ENCODE data around the gene STAG2. TPM values are rescaled to one million over a fixed set of nuclear protein-coding genes. Genes with fewer than 3 reads are reported as not detected.

Gene STAG2
- total RNA-seq, 1 donor from 2014 or later = 57.6 TPM

DNA sequence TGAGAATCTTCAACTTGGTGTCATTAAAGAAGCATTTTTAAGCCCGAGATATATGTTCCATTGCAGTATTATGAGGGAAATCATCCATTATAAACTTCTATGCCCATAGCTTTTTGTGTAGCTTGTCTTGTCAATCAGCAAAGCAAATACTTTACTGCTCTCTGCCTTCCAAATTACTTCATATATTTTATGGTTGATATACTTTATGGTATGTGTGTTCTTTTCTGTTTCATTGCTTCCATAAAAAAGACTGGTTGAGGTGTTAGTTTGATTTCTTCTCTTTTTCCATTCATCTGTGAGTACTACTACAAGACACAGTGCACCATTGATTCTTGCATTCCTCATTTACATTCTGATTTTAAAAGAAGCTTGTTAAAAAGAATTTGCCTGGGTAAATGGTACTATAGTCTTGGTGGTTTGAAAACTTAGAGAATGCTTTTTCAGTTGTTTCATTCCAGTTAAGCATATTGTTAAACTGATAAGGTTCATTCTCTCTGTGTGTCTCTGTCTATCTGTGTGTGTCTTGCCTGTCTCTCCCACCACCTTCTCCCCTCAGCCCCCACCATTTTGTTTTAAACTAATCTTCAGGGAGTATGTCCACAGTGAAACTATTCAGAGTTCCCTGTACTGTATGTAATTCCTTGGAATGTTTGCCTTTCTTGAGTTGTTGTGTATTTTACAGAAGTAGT, 27.1 kb downstream of the STAG2 start:
- no peaks in the 10 kb centered on the region for H3K9me3 Mint-ChIP-seq (ENCODE audit: unreplicated experiment)

DNA sequence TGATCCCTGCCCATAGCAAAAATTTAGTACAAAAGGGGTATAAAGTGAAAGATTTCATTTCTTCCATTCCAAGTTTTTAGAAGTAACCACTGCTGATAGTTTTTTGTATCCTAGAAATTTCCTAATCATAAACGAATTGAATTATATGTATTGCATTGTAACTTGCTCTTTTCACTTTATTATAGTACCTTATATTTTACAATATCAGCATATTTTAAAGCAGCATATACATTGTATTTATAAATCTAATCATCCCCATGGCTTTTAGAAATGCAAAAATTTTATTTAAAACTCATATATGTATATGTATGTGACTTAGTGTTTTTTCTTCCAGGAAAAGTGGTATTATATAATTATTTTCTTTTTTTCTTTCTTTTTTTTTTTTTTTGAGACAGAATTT, 27.7 kb downstream of the STAG2 start:
- H3K4me1 Mint-ChIP-seq (ENCODE audit: unreplicated experiment) = peaks cover 2% of the 10 kb centered on the region
- DNase-seq (ENCODE audit: low spot score) = no peak
- H3K4me3 Mint-ChIP-seq (ENCODE audit: unreplicated experiment) = no peak overlapping the region
- H3K36me3 Mint-ChIP-seq (ENCODE audit: low read depth, unreplicated experiment) = no peaks in the 10 kb centered on the region
- H3K27me3 Mint-ChIP-seq (ENCODE audit: unreplicated experiment) = peaks cover 2% of the 10 kb centered on the region
- no peak for TF ChIP-seq CTCF (IDR thresholded peaks at IDR 0.05; ENCODE audit: unreplicated experiment)
- H3K27ac Mint-ChIP-seq (ENCODE audit: unreplicated experiment) = no peak overlapping the region
- H3K9me3 Mint-ChIP-seq (ENCODE audit: unreplicated experiment) = no peaks in the 10 kb centered on the region

More for the DNA sequence above, 27.1 kb downstream of the STAG2 start:
- no peaks in the 10 kb centered on the region for H3K36me3 Mint-ChIP-seq (ENCODE audit: low read depth, unreplicated experiment)
- no peak for DNase-seq (ENCODE audit: low spot score)
- H3K27ac Mint-ChIP-seq (ENCODE audit: unreplicated experiment) = no peak overlapping the region
- TF ChIP-seq CTCF (IDR thresholded peaks at IDR 0.05; ENCODE audit: unreplicated experiment) = no peak
- no peak overlapping the region for H3K4me3 Mint-ChIP-seq (ENCODE audit: unreplicated experiment)
- peaks cover 2% of the 10 kb centered on the region for H3K4me1 Mint-ChIP-seq (ENCODE audit: unreplicated experiment)
- peaks cover 2% of the 10 kb centered on the region for H3K27me3 Mint-ChIP-seq (ENCODE audit: unreplicated experiment)

DNA sequence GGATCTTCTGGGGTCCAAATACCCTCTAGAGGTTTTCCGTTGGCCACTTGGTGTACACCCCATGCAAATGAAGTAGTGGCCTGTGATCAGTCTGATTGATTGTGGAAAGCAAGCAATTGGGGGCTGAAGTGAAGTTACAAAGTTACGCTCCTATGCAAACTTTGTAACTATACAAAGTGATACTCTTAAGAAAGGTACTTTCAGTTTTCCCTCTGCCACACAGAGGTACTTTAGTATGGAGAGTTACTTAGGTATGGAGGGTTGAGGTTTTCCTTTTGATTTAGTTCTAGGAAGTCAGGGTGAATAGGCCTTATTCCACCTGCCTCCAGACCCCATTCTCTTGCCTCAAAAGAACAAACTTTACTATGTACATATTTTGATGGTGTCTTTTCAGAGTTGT, 28.7 kb downstream of the STAG2 start:
- H3K36me3 Mint-ChIP-seq (ENCODE audit: low read depth, unreplicated experiment) = no peaks in the 10 kb centered on the region

GRCh38 chrX:123990602-123991001, 29.1 kb downstream of the STAG2 start:
- Mint-ChIP-seq H3K27ac (ENCODE audit: unreplicated experiment) (no peak overlapping the region), H3K4me1 (ENCODE audit: unreplicated experiment) (peaks cover 2% of the 10 kb centered on the region), H3K27me3 (ENCODE audit: unreplicated experiment) (peaks cover 5% of the 10 kb centered on the region), H3K9me3 (ENCODE audit: unreplicated experiment) (no peaks in the 10 kb centered on the region), H3K4me3 (ENCODE audit: unreplicated experiment) (no peak overlapping the region), H3K36me3 (ENCODE audit: low read depth, unreplicated experiment) (no peaks in the 10 kb centered on the region)
- no peak for DNase-seq (ENCODE audit: low spot score)
- TF ChIP-seq CTCF (IDR thresholded peaks at IDR 0.05; ENCODE audit: unreplicated experiment) = no peak

More for the DNA sequence above, 28.7 kb downstream of the STAG2 start:
- Mint-ChIP-seq H3K27ac (ENCODE audit: unreplicated experiment) (no peak overlapping the region), H3K4me3 (ENCODE audit: unreplicated experiment) (no peak overlapping the region), H3K27me3 (ENCODE audit: unreplicated experiment) (peaks cover 5% of the 10 kb centered on the region), H3K4me1 (ENCODE audit: unreplicated experiment) (peaks cover 2% of the 10 kb centered on the region), H3K9me3 (ENCODE audit: unreplicated experiment) (no peaks in the 10 kb centered on the region)
- no peak for TF ChIP-seq CTCF (IDR thresholded peaks at IDR 0.05; ENCODE audit: unreplicated experiment)
- no peak for DNase-seq (ENCODE audit: low spot score)

DNA sequence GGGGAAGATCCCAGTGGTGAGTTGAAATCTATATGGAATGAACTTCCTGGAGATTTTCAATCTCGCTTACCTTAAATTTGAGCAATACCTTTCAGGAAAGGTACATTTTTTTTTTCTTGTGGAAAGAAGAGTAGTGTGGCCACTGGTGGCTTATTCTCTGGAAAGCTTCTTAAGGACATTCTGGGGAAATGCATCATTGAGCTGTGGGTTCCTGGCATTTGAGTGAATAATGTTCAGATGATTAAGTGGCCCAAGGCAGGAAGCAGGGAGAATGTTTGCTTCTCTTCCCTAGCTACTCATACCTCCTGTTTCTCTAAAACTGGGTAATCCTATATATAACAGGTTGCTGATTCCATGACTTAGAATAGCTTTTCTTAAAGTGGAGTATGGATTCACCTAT, 31.8 kb downstream of the STAG2 start:
- Mint-ChIP-seq H3K4me1 (ENCODE audit: unreplicated experiment) (peaks cover 2% of the 10 kb centered on the region), H3K9me3 (ENCODE audit: unreplicated experiment) (no peaks in the 10 kb centered on the region), H3K36me3 (ENCODE audit: low read depth, unreplicated experiment) (peaks cover 3% of the 10 kb centered on the region), H3K4me3 (ENCODE audit: unreplicated experiment) (no peak overlapping the region), H3K27me3 (ENCODE audit: unreplicated experiment) (peaks cover 5% of the 10 kb centered on the region), H3K27ac (ENCODE audit: unreplicated experiment) (no peak overlapping the region)
- no peak for TF ChIP-seq CTCF (IDR thresholded peaks at IDR 0.05; ENCODE audit: unreplicated experiment)
- DNase-seq (ENCODE audit: low spot score) = no peak
